D721Med (cell line): Measurements from ENCODE around the gene MGAT5.

Experiments used
- DNase-seq: peaks from one replicate; pipeline ENCODE4 v3.0.0; 2011; ENCODE audit warnings: low spot score; ENCODE audit not compliant: insufficient read length
- FAIRE-seq: peaks from 2 replicates; lab custom pipeline; 2011; peaks lifted over from hg19 to GRCh38; lab: Jason Lieb, UNC
- CTCF ChIP-seq: IDR thresholded peaks from 2 replicates; pipeline ENCODE4 v1.5.1; 2012; ENCODE audit warnings: mild to moderate bottlenecking, control low read depth; ENCODE audit not compliant: insufficient read depth; ENCODE audit errors: missing control alignments

The MGAT5 gene

GRCh38 chr2:134499307-134499926 lies 245.5 kb downstream of the MGAT5 start:
- TF ChIP-seq CTCF = no peak
- DNase-seq (no peak), FAIRE-seq (no peak)

- peak; percentile 79 for FAIRE-seq
- no peak for DNase-seq
- no peak for TF ChIP-seq CTCF
Measured at GRCh38 chr2:134500211-134500935, 246.5 kb downstream of the MGAT5 start.

- FAIRE-seq (no peak), DNase-seq (no peak)
- TF ChIP-seq CTCF = no peak
Measured at GRCh38 chr2:134501476-134502091, 247.7 kb downstream of the MGAT5 start.

GRCh38 chr2:134502104-134502503 lies 248.2 kb downstream of the MGAT5 start:
- FAIRE-seq = no peak
- TF ChIP-seq CTCF = no peak

More at GRCh38 chr2:134502104-134502503, 248.2 kb downstream of the MGAT5 start:
- DNase-seq = no peak
